ENCODE data around the gene MXD3.

DNA sequence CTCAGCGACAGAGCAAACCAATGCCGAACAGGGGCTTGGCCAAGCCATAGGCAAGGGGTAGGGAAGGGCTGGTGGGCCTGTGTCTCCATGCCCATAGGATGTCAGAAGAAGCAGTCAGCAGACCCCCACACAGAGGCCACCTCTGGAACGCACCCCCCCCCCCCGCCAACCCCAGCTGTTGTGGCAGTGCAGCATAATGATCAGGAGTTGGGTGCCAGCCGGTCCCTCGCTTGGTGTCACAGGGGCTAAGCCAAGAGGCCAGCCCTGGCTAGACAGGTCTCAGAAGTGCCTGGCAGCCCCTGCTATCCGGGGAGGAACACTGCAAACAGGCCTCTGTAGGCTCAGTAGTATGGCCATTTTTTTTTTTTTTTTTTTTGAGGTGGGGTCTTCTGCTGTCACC, 3.7 kb upstream of the MXD3 start:
- TF ChIP-seq RAD21 (IDR thresholded peaks at IDR 0.05; ENCODE audit: low read length) (no peak), MAZ (IDR thresholded peaks at IDR 0.05; ENCODE audit: borderline replicate concordance, low read depth, low read length) (no peak), CEBPB (IDR thresholded peaks at IDR 0.05; ENCODE audit: low read depth, low read length) (no peak), ELK1 (IDR thresholded peaks at IDR 0.05; ENCODE audit: borderline replicate concordance, low read depth, low read length) (no peak), MXI1 (IDR thresholded peaks at IDR 0.05; ENCODE audit: borderline replicate concordance, low read depth, low read length) (no peak), SMC3 (IDR thresholded peaks at IDR 0.05; ENCODE audit: low read depth, low read length) (no peak), RFX5 (IDR thresholded peaks at IDR 0.05; ENCODE audit: low read depth, low read length) (no peak)
- TF ChIP-seq, protein P1, sequence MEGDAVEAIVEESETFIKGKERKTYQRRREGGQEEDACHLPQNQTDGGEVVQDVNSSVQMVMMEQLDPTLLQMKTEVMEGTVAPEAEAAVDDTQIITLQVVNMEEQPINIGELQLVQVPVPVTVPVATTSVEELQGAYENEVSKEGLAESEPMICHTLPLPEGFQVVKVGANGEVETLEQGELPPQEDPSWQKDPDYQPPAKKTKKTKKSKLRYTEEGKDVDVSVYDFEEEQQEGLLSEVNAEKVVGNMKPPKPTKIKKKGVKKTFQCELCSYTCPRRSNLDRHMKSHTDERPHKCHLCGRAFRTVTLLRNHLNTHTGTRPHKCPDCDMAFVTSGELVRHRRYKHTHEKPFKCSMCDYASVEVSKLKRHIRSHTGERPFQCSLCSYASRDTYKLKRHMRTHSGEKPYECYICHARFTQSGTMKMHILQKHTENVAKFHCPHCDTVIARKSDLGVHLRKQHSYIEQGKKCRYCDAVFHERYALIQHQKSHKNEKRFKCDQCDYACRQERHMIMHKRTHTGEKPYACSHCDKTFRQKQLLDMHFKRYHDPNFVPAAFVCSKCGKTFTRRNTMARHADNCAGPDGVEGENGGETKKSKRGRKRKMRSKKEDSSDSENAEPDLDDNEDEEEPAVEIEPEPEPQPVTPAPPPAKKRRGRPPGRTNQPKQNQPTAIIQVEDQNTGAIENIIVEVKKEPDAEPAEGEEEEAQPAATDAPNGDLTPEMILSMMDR (conservative IDR thresholded peaks at IDR 0.05; ENCODE audit: low read depth, low read length): no peak
- TF ChIP-seq, protein P2, sequence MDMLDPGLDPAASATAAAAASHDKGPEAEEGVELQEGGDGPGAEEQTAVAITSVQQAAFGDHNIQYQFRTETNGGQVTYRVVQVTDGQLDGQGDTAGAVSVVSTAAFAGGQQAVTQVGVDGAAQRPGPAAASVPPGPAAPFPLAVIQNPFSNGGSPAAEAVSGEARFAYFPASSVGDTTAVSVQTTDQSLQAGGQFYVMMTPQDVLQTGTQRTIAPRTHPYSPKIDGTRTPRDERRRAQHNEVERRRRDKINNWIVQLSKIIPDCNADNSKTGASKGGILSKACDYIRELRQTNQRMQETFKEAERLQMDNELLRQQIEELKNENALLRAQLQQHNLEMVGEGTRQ (IDR thresholded peaks at IDR 0.05; ENCODE audit: low read depth, low read length): no peak
